Measurements from ENCODE around the gene SYTL2.
A peak's percentile ranks its signal among the peaks of the same experiment; 100 is the strongest.
"Not testable (repeated sequence)": the region's sequence is repeated elsewhere in the genome, so short reads cannot be mapped to it uniquely, and the experiment has no call there.

The SYTL2 gene

GRCh38 chr11:85787809-85788760 is 22.9 kb downstream of the SYTL2 start:
- DNase-seq: no peak

DNA sequence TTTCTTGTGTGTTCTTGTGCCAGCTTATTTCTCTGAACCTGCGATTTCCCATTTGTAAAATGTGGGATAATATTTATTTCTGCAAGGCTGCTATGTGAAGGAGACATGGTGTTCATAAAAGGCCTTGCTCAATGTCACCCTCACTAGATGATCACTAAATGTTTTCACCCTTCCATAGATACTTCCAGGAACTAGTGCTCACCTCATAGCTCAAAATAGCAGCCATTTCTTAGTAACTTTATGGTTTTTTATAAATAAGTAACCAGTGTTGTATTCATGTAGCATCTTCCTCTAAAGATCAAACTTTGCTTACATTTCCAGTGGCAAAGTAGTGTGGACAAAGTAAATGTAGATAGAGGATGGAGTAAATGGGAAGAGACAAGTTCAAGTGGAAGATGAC is 23.8 kb downstream of the SYTL2 start:
- no peak for DNase-seq

DNA sequence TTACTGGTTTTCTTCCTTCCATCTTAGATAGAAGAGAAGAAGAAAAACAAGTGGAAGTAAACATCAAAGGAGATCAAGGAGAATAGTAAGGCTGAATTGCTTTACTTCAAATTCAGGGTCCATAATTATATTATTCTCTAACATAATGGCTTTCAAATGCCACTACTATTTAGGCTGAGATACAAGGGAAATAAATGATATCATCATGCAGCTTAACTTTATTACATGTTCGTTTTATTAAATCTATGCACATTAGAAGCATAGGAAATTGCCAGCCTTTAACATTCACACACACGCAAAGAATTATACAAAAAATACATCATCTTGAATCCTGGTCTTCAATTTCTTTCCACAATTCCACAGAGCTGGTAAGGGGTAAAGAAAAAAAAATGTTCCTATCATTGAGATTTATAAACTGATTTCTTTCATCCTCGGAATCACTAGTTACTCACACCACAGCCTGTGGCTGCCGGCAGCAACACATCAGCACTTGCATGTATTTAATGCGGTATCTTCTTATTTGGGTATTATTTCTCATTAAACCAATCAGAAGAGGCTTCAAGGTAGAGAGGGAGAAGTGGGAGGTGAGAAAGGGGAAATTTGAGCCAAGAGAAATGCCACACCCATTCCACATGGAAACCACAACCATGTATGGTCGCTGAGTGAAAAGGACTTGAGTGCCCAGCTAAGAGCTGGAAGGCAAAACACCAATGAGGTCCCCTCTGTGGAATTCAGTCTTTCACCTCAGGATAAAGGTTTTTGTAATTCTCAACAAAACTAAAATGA is 26.3 kb downstream of the SYTL2 start:
- no peak for DNase-seq

DNA sequence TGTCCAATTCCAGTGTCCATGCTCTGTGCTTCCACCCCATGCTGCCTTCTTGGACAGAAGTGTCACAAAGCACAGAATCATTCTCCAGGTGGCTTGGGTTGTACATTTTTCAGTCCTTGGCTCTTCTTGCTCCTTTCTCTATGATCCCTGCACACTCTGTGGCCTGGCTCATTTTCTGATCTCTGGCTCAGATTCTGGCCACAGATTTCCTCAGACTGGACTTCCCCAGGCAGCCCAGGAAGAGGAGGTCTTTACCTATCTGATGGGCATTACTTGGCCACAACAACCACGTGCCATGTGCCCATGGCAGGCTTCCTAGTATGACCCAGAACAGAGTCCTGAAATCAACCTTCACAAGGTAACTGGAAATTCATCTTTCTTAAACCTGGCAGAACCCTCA is 27.2 kb downstream of the SYTL2 start:
- DNase-seq: no peak

GRCh38 chr11:85780780-85781517 is 30.0 kb downstream of the SYTL2 start:
- peak; percentile 7 for DNase-seq

- no peak for DNase-seq
These were observed 30.8 kb downstream of the SYTL2 start for GRCh38 chr11:85779956-85780640.

- DNase-seq: not testable (repeated sequence)
These were observed 33.4 kb downstream of the SYTL2 start for GRCh38 chr11:85777603-85777972.

DNA sequence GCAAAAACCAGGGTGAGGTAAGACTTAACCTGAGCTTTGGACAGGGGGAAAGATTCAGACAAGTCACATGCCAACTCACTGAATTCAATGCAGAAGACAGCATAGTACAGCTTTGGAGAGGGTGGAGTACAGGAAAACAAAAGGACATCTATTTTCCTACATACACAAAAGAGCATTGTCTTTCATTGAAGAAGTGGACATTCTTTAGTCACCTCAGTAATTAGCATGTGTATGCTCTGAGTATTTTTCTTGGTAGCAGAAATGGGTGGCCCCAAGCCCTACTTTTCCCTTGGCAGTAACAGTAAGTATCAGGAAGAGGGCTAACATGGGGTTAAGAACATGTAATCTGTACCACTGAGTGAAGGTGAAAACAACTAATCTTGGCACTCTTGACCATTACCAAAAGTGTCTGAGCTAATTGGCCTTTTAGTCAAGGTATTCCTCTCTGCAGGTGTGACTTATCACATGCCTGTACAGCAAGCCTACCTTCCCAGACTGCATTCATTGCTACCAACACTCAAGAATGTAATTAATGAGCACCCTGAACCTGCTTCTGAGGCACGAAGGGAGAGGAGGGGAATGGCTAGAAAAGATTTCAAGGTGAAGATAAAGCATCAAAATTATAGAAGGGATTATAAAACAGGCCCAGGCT is 33.9 kb downstream of the SYTL2 start:
- DNase-seq: no peak

- DNase-seq: no peak
These were observed 36.5 kb downstream of the SYTL2 start for GRCh38 chr11:85774256-85775101.

DNA sequence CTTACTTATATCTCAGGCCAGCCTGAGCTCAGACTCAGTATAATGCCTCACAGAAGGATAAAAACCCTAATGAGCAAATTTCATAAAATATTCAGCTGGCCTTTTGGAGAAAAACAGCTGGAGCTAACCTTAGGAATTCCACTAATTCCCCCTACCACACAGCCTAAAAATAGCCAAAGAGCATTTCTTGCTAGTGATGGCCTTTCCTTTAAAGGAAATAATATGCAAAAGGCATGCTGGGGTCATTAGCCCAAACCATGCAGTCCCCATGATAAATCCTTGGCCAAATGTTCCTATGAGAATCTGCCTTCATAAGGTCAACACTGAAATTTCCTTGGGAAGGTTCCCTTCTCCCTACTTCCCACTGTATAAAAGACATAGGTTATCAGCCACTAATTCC is 38.2 kb downstream of the SYTL2 start:
- DNase-seq: no peak

GRCh38 chr11:85771568-85771967 is 39.4 kb downstream of the SYTL2 start:
- DNase-seq: no peak

GRCh38 chr11:85769771-85770170 is 41.2 kb downstream of the SYTL2 start:
- DNase-seq: no peak

- no peak for DNase-seq
These were observed 42.3 kb downstream of the SYTL2 start for GRCh38 chr11:85768473-85769146.

- DNase-seq: no peak
These were observed 43.5 kb downstream of the SYTL2 start for GRCh38 chr11:85767246-85767945.

GRCh38 chr11:85766721-85767161 is 44.2 kb downstream of the SYTL2 start:
- DNase-seq: no peak

DNA sequence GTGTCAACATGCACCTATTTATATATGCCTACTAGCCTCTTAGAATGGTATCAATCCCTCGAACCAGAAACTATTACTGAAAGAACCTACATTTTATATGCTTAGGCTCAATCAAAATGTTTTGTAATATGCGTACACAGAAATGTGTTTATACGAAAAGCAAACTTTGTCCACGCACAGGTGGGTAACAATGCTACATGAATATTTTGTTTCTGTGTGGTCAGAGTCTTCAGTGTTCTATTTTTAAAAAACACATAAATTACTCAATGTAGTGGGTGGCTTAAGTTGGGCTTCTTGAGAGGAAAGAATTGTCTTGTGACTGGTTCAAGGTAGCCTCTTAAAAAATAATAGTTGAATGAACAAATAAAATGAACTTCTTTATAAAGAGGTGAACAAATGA is 46.1 kb downstream of the SYTL2 start:
- DNase-seq: no peak

DNA sequence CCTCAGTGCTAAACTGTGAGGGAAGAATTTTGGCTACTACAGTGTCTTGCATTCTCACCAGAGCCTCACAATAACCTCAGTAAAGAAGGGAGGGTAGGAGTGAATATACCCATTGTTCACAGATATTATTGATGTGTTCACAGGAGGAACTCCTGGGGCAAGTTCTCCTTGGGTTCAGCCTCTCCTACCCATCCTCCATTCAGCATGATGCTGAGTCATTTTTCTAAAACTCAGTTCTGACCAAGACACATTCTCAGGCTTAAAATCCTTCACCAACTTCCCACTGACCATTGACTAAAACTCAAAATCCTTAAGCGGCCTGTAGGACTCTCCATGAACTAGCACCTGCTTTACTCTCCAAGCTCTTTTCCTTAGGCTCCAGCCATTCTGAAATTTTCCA is 48.7 kb downstream of the SYTL2 start:
- DNase-seq: no peak

- DNase-seq: no peak
These were observed 51.0 kb downstream of the SYTL2 start for GRCh38 chr11:85759915-85760314.

DNA sequence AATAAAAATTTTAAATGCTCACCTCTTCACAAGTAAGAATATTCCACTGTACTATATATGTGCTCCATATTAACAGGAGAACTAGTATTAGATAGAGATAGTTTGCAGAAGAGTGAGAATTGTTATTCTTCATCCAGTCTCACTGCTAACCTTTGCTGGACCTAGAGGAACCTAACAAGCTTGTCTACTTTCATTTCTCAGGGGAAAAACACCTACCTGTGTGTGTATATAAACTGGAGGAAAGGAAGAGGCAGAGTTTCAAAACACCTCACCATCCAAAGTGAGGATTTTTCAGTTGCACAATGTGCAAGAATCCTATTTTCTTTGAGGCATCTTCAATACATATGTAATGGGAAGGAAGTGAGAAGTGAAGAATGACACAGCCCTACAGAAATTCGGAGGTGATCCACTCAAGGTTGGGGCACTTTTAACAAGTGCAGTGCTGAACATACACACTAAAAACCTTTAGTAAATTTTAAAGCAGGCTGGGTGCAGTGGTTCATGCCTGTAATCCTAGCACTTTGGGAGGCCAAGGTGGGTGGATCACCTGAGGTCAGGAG is 52.4 kb downstream of the SYTL2 start:
- DNase-seq: no peak

- DNase-seq: no peak
These were observed 52.9 kb downstream of the SYTL2 start for GRCh38 chr11:85758026-85758425.
